Smooth muscle cell (in vitro differentiated cells): ENCODE data around the gene MOCOS. TPM values are rescaled to one million over a fixed set of nuclear protein-coding genes. Genes with fewer than 3 reads are reported as not detected.
"Not testable (repeated sequence)": the region's sequence is repeated elsewhere in the genome, so short reads cannot be mapped to it uniquely, and the experiment has no call there.

Experiments
- DNase-seq: peaks from one replicate; lab custom pipeline; 2025; ENCODE audit not compliant: unreplicated experiment; lab: John Stamatoyannopoulos, UW
- H2AFZ ChIP-seq: fragments of 200-600 bp; sonication (generic); 2 replicates; pipeline ENCODE4 v1.6.0; 2016; ENCODE audit warnings: antibody characterized with exemption, low read depth, mild to moderate bottlenecking
- H3F3A ChIP-seq: fragments of 200-600 bp; sonication (generic); 2 replicates; pipeline ENCODE4 v1.6.0; 2017; ENCODE audit warnings: antibody characterized with exemption, low read depth
- H3K27ac ChIP-seq: fragments of 200-600 bp; sonication (generic); 2 replicates; pipeline ENCODE4 v1.5.1; 2016; ENCODE audit warnings: low read depth, mild to moderate bottlenecking
- H3K27me3 ChIP-seq: fragments of 200-600 bp; sonication (generic); 2 replicates; pipeline ENCODE4 v1.6.1; 2016; ENCODE audit warnings: low read depth, mild to moderate bottlenecking
- H3K36me3 ChIP-seq: fragments of 200-600 bp; sonication (generic); 2 replicates; pipeline ENCODE4 v1.5.1; 2016; ENCODE audit warnings: low read depth
- H3K4me1 ChIP-seq: fragments of 200-600 bp; sonication (generic); 2 replicates; pipeline ENCODE4 v1.5.1; 2016; ENCODE audit warnings: low read depth
- H3K4me2 ChIP-seq: fragments of 200-600 bp; sonication (generic); 2 replicates; pipeline ENCODE4 v1.6.0; 2016; ENCODE audit warnings: mild to moderate bottlenecking
- H3K4me3 ChIP-seq: fragments of 200-600 bp; sonication (generic); 2 replicates; pipeline ENCODE4 v1.5.1; 2016; ENCODE audit warnings: mild to moderate bottlenecking
- H3K79me2 ChIP-seq: fragments of 200-600 bp; sonication (generic); 2 replicates; pipeline ENCODE4 v1.6.0; 2016; ENCODE audit warnings: low read depth, mild to moderate bottlenecking
- H3K9ac ChIP-seq: fragments of 200-600 bp; sonication (generic); 2 replicates; pipeline ENCODE4 v1.6.0; 2016; ENCODE audit warnings: low read depth
- H3K9me3 ChIP-seq: fragments of 200-600 bp; sonication (generic); replicated peaks from 2 replicates; pipeline ENCODE4 v1.5.1; 2016; ENCODE audit warnings: low read depth
- H4K20me1 ChIP-seq: fragments of 200-600 bp; sonication (generic); 2 replicates; pipeline ENCODE4 v1.6.0; 2016; ENCODE audit warnings: low read depth
- CTCF ChIP-seq: fragments of 200-600 bp; sonication (generic); IDR thresholded peaks from 2 replicates; pipeline ENCODE4 v1.5.1; 2017; ENCODE audit warnings: borderline replicate concordance, mild to moderate bottlenecking, antibody characterized with exemption; ENCODE audit not compliant: insufficient read depth, poor library complexity, severe bottlenecking
- WGBS: methylation state at CpG from one replicate; pipeline ENCODE4 v1.1.7; 2016; ENCODE audit warnings: low lambda C conversion rate; 5-methylcytosine and 5-hydroxymethylcytosine counted together
- polyA plus RNA-seq: library from polyadenylated mRNA; unstranded; fragments of >200 nt; fragmentation: Nextera tagmentation; extraction: Ambion mirVana; gene quantifications from 2 replicates; pipeline ENCODE4 v1.2.1, GENCODE V29; 2016
- total RNA-seq: library from RNA; depleted of rRNA; stranded (reverse); fragments of >200 nt; gene quantifications from 2 replicates; pipeline ENCODE4 v1.2.3, GENCODE V29; 2014

The MOCOS gene
- total and polyA plus RNA-seq, 2 experiments from 2014 or later: 1.6 to 1.7 TPM

DNA sequence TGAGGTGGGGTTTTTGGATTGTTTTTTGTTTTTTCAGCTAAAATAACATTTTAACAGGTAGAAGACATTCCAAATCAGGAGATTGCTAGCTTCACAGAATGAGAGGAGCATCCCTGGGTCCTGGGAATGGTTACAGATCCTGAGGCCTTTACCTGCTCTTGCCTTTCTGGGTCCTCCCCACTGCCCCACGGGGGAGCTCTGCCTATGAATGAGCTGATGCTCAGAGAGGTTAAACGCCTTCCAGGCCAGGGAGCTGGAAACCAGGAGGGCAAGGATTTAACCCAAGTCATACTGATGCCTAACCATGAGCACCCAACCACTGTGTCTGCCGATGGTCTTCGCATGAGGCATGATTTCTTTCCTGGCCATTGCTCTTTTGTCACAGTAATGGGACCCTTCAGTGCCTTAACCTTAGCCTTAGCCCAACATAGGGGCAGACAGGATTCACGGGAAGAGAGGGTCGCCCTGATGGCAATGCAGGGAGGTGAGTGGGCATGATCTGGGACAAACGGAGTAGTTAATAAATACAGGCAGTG lies 16.1 kb downstream of the MOCOS start:
- Histone ChIP-seq H3K9me3 (no peaks in the 10 kb centered on the region), H3K4me3 (no peak overlapping the region), H3F3A (no peaks in the 10 kb centered on the region), H3K79me2 (no peaks in the 10 kb centered on the region), H2AFZ (no peak overlapping the region), H3K4me1 (no peaks in the 10 kb centered on the region), H3K36me3 (no peaks in the 10 kb centered on the region), H3K27me3 (no peaks in the 10 kb centered on the region), H3K27ac (no peak overlapping the region), H3K9ac (no peak overlapping the region), H3K4me2 (no peak overlapping the region), H4K20me1 (no peaks in the 10 kb centered on the region)
- 84% methylated on average over 7 of the region's 7 CpGs for WGBS
- DNase-seq: no peak
- no peak for TF ChIP-seq CTCF

DNA sequence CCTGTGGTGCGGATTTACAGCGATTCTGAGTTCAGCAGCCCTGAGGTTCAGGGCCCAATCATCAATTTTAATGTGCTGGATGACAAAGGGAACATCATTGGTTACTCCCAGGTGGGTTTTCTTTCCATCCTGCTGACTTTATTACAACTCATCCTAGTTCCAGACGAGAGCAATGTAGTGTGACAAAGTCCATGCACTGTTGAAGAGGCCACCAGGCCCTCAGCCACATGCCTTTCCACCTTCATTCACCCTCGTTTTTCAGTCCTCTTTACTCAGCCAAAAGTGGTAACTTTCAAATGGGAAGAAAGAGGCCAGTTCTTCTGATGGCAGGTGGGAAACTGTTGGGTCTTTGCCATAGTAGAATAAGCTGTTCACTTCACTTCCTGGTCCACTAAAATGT lies 17.9 kb downstream of the MOCOS start:
- no peaks in the 10 kb centered on the region for H3K27me3 ChIP-seq
- no peak for TF ChIP-seq CTCF
- H3K9ac ChIP-seq: no peak overlapping the region
- no peak overlapping the region for H3K4me3 ChIP-seq
- WGBS: 93% methylated on average over 4 of the region's 4 CpGs
- H3K79me2 ChIP-seq: no peaks in the 10 kb centered on the region
- no peak overlapping the region for H3K27ac ChIP-seq
- H2AFZ ChIP-seq: no peak overlapping the region
- DNase-seq: no peak
- no peaks in the 10 kb centered on the region for H3K9me3 ChIP-seq
- no peak overlapping the region for H3K4me2 ChIP-seq
- H3K36me3 ChIP-seq: peaks cover 3% of the 10 kb centered on the region
- no peaks in the 10 kb centered on the region for H4K20me1 ChIP-seq
- no peaks in the 10 kb centered on the region for H3F3A ChIP-seq
- no peaks in the 10 kb centered on the region for H3K4me1 ChIP-seq

GRCh38 chr18:36207303-36207702 lies 20.0 kb downstream of the MOCOS start:
- H2AFZ ChIP-seq: no peak overlapping the region
- 94% methylated on average over 1 of the region's 1 CpG for WGBS
- no peaks in the 10 kb centered on the region for H4K20me1 ChIP-seq
- no peaks in the 10 kb centered on the region for H3K9me3 ChIP-seq
- H3K27ac ChIP-seq: no peak overlapping the region
- H3K27me3 ChIP-seq: no peaks in the 10 kb centered on the region
- H3K79me2 ChIP-seq: no peaks in the 10 kb centered on the region
- no peak for DNase-seq
- no peak overlapping the region for H3K4me3 ChIP-seq
- TF ChIP-seq CTCF: no peak
- no peaks in the 10 kb centered on the region for H3K4me1 ChIP-seq
- no peaks in the 10 kb centered on the region for H3F3A ChIP-seq
- no peak overlapping the region for H3K9ac ChIP-seq
- H3K4me2 ChIP-seq: no peak overlapping the region
- H3K36me3 ChIP-seq: peaks cover 3% of the 10 kb centered on the region

- H4K20me1 ChIP-seq, H3K9ac ChIP-seq, H3K27me3 ChIP-seq, H3K9me3 ChIP-seq, H3F3A ChIP-seq, H2AFZ ChIP-seq, H3K79me2 ChIP-seq, H3K4me1 ChIP-seq, H3K27ac ChIP-seq, H3K4me3 ChIP-seq, DNase-seq, H3K36me3 ChIP-seq, H3K4me2 ChIP-seq: not testable (repeated sequence)
- 95% methylated on average over 2 of the region's 2 CpGs for WGBS
Measured at GRCh38 chr18:36207969-36208368, 20.7 kb downstream of the MOCOS start.
